Subcutaneous adipose tissue (tissue), 4 donors: ENCODE results near the gene HSPG2. TPM values are rescaled to one million over a fixed set of nuclear protein-coding genes. Genes with fewer than 3 reads are reported as not detected.

Experiments used
- total RNA-seq, 4 donors: library from RNA; depleted of rRNA; stranded (reverse); fragments of >200 nt; gene quantifications; one replicate each; pipeline ENCODE4 v1.1.0, GENCODE V29; 2016
- TF ChIP-seq, protein P1 (sequence below): fragments of 450-650 bp; IDR thresholded peaks from one replicate; pipeline ENCODE4 v1.5.1; 2016; ENCODE audit warnings: low read depth, mild to moderate bottlenecking, control low read depth, antibody characterized with exemption, moderate library complexity

Gene HSPG2
- total RNA-seq, 4 donors from 2014 or later: 90.5 to 556 (median 207) TPM

DNA sequence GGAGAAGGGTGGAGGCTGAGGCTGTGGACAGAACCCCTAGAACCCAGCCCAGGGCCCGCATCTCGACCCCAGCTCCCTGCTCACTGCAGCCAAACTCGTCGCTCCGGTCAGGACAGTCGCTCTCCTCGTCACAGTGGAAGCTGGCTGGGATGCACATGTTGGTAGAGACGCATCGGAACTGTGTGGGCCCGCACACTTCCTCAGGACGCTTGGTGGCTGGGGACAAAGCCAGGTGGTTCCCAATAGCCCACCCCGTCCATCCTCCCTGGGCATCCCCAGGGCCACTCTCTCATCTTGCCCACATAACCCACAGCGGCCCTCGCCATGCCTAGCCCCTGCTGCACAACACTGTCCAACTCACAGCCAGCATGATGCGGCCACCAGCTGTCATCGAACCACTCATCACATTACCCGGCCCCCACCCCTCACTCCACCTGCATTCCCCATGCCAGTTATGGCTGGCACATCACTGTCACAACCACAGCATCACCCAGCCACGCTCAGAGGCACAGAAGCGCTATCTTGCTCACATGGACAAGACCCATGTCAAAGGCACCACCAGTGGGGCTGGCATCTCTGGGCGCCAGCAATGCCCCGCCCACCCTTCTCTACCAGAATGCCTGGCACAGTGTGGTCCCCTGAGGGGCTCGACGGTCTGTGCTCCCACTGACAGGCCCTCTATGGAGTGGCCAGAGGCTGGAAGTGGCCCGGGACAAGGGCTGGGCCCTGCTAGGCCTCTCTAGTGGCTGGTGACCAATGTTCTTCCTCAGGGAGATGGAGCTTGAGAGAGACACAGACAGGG is 51.7 kb downstream of the HSPG2 start:
- TF ChIP-seq, protein P1, sequence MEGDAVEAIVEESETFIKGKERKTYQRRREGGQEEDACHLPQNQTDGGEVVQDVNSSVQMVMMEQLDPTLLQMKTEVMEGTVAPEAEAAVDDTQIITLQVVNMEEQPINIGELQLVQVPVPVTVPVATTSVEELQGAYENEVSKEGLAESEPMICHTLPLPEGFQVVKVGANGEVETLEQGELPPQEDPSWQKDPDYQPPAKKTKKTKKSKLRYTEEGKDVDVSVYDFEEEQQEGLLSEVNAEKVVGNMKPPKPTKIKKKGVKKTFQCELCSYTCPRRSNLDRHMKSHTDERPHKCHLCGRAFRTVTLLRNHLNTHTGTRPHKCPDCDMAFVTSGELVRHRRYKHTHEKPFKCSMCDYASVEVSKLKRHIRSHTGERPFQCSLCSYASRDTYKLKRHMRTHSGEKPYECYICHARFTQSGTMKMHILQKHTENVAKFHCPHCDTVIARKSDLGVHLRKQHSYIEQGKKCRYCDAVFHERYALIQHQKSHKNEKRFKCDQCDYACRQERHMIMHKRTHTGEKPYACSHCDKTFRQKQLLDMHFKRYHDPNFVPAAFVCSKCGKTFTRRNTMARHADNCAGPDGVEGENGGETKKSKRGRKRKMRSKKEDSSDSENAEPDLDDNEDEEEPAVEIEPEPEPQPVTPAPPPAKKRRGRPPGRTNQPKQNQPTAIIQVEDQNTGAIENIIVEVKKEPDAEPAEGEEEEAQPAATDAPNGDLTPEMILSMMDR: no peak

- TF ChIP-seq, protein P1: no peak
These were observed 52.5 kb downstream of the HSPG2 start for GRCh38 chr1:21884456-21885235.

DNA sequence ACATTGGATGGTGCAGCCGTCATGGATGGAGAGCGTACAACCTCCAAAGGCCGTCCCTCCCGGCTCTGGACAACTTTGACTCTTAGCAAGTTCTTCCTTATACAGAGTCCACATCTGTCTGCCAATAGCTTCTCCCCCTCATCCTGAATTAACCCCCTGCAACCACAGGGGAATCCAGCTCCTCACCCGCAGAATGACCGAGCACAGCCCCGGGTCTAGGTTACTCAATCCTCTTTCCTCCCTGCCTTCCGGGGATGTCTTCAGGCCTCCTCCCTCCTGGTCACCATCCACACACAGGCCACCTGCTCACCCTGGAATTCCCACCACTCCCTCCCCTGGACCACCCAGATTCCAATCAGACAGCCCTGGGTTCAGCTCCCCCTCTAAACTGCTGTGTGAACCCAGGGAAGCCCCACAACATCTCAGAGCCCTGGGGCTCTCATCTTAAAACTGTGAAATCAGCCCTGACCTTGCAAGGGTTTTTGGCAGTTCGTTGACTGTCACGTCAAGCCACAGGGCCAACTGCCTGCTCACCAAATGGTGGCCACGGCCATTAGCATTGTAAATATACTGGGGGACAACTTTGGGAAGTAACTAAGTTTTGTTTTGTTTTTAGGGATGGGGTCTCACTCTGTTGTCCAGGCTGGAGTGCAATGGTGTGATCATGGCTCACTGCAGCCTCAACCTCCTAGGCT is 54.2 kb downstream of the HSPG2 start:
- TF ChIP-seq, protein P1: no peak

DNA sequence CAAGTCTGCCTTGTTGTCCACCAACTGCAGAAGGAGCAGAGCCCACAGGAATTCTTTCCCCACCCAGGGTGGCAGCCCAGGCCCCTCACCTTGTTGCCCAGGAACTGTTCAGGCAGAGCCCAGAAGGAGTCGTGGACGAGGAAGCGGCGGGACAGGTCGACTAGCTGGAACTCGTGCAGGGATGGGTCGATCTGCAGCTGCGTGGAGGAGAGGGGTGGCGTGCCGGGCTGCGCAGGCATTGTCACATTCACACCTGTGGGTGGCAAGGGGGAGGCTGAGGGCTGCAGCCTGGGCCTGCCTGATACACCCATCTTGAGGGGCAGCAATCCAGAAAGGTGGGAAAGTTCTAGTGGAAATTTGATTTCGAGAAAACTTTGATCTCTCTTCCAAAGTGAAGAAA is 55.9 kb downstream of the HSPG2 start:
- TF ChIP-seq, protein P1: no peak

DNA sequence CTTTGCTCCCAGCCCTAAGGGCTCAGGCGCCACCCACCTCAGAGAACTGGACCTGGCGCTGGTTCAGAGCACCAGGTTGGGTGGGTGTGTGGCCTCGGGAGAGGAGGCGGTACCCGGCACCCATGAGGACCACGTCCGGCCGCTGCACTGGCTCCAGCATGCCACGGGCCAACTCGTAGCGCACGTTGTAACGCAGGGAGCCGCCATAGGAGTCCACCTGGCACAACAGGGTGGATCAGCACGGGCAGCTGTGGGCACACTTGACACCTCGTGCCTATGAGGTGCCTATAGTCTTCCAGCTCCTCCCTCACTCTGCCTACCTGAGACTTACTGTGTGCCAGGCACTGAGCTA is 56.5 kb downstream of the HSPG2 start:
- TF ChIP-seq, protein P1: no peak

GRCh38 chr1:21879928-21880618 is 57.0 kb downstream of the HSPG2 start:
- TF ChIP-seq, protein P1: no peak
